ENCODE results near the gene MACROD1.

DNA sequence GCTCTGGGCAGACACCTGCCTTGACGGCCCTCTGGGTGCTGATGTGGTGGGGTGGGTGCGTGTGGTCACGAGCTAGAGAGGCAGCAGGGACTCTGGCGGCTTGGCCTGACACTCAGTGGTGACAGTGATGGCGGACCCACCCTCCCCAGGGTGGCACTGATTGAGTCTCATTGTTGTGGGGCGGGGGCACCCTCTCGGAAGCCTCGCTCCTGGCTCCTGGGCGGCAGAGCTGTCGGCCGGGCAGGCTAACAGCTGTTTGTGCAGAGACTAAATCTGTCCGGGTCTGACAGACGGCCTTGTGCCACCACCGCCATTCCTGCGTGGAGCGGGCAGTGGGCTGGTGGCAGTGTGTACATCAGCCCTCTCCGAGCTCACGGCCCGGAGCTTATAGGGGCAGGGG lies 114.6 kb downstream of the MACROD1 start:
- TF ChIP-seq, protein P1, sequence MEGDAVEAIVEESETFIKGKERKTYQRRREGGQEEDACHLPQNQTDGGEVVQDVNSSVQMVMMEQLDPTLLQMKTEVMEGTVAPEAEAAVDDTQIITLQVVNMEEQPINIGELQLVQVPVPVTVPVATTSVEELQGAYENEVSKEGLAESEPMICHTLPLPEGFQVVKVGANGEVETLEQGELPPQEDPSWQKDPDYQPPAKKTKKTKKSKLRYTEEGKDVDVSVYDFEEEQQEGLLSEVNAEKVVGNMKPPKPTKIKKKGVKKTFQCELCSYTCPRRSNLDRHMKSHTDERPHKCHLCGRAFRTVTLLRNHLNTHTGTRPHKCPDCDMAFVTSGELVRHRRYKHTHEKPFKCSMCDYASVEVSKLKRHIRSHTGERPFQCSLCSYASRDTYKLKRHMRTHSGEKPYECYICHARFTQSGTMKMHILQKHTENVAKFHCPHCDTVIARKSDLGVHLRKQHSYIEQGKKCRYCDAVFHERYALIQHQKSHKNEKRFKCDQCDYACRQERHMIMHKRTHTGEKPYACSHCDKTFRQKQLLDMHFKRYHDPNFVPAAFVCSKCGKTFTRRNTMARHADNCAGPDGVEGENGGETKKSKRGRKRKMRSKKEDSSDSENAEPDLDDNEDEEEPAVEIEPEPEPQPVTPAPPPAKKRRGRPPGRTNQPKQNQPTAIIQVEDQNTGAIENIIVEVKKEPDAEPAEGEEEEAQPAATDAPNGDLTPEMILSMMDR (IDR thresholded peaks at IDR 0.05), result no peak
- TF ChIP-seq POLR2A (IDR thresholded peaks at IDR 0.05), result no peak

Measured in prostate gland (tissue), 2 donors.